ENCODE measurements around the gene SDCCAG8. TPM values are rescaled to one million over a fixed set of nuclear protein-coding genes. Genes with fewer than 3 reads are reported as not detected.

Gene SDCCAG8
- total RNA-seq, 2 donors from 2014 or later = 18.4 to 18.8 TPM

DNA sequence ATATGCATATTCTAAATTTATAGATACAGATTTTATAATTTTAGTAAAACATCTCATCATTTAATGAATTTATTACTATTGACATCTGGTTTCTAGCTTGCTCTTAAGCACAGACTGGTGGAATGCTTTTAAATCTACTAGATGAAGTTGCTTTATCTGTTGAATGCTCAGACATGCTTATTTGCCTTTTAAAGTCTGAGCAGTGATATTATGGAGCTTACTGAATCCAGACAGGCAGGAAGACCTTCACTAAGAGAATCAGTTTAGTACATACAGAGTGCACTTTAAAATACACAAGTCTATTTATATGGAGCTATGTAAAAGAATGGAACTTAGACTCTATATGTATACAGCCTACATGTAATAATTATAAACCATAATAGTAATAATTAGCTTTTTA lies 16.6 kb downstream of the SDCCAG8 start:
- DNase-seq = no peak
- Histone ChIP-seq H3K4me3 (no peak overlapping the region), H3K27me3 (no peaks in the 10 kb centered on the region), H3K36me3 (no peaks in the 10 kb centered on the region), H3K27ac (no peak overlapping the region), H3K4me1 (no peaks in the 10 kb centered on the region), H3K9me3 (no peaks in the 10 kb centered on the region), H3K9ac (ENCODE audit: low read depth in 2 of 2, low read length in 2 of 2) (no peak overlapping the region)
- intact Hi-C loops (cut with DNase I) = no loop called here
- TF ChIP-seq, protein P1, sequence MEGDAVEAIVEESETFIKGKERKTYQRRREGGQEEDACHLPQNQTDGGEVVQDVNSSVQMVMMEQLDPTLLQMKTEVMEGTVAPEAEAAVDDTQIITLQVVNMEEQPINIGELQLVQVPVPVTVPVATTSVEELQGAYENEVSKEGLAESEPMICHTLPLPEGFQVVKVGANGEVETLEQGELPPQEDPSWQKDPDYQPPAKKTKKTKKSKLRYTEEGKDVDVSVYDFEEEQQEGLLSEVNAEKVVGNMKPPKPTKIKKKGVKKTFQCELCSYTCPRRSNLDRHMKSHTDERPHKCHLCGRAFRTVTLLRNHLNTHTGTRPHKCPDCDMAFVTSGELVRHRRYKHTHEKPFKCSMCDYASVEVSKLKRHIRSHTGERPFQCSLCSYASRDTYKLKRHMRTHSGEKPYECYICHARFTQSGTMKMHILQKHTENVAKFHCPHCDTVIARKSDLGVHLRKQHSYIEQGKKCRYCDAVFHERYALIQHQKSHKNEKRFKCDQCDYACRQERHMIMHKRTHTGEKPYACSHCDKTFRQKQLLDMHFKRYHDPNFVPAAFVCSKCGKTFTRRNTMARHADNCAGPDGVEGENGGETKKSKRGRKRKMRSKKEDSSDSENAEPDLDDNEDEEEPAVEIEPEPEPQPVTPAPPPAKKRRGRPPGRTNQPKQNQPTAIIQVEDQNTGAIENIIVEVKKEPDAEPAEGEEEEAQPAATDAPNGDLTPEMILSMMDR (IDR thresholded peaks at IDR 0.05) = no peak

DNA sequence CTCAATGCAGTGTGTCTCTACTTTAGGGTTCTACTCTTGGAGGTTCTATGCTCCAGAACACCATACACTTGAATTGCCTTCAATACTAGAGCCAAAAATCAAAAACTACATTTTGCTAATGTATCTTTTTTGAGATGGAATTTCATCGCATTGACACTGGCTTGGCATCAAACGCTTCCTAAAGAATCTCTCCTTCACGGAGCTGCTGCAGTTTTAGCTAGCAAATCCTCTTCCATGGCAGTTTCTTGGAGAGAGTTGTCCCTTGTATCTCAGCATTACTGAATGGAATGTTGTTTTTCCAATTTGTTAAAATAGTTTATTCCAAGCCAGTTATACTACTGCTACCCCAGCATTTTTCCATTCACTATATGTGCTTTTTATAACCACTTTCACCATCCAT lies 17.7 kb downstream of the SDCCAG8 start:
- no peaks in the 10 kb centered on the region for H3K9me3 ChIP-seq
- no peak for DNase-seq
- no peaks in the 10 kb centered on the region for H3K27me3 ChIP-seq
- H3K36me3 ChIP-seq = no peaks in the 10 kb centered on the region
- H3K4me1 ChIP-seq = no peaks in the 10 kb centered on the region
- intact Hi-C loops (cut with DNase I) = no loop called here
- TF ChIP-seq, protein P1 (IDR thresholded peaks at IDR 0.05) = no peak
- no peak overlapping the region for H3K4me3 ChIP-seq
- H3K27ac ChIP-seq = no peak overlapping the region
- no peak overlapping the region for H3K9ac ChIP-seq (ENCODE audit: low read depth in 2 of 2, low read length in 2 of 2)

DNA sequence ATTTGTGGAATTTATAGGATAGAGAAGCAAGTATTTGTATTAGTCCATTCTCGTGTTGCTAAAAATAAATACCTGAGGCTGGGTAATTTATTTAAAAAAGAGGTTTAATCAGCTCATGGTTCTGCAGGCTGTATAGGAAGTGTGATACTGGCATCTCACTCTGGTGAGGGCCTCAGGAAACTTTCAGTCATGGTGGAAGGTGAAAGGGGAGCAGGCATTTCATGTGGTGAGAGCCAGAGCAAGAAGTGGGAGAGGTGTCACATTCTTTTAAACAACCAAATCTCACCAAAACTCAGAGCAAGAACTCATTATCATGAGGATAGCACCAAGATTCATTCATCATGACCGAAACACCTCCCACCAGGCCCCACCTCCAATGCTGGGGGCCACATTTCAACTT lies 18.1 kb downstream of the SDCCAG8 start:
- no peak for DNase-seq
- no peak overlapping the region for H3K9ac ChIP-seq (ENCODE audit: low read depth in 2 of 2, low read length in 2 of 2)
- no peak overlapping the region for H3K27ac ChIP-seq
- no peak overlapping the region for H3K4me3 ChIP-seq
- H3K36me3 ChIP-seq = no peaks in the 10 kb centered on the region
- H3K4me1 ChIP-seq = no peaks in the 10 kb centered on the region
- TF ChIP-seq, protein P1 (IDR thresholded peaks at IDR 0.05) = no peak
- no peaks in the 10 kb centered on the region for H3K27me3 ChIP-seq
- intact Hi-C loops (cut with DNase I) = no loop called here
- no peaks in the 10 kb centered on the region for H3K9me3 ChIP-seq

DNA sequence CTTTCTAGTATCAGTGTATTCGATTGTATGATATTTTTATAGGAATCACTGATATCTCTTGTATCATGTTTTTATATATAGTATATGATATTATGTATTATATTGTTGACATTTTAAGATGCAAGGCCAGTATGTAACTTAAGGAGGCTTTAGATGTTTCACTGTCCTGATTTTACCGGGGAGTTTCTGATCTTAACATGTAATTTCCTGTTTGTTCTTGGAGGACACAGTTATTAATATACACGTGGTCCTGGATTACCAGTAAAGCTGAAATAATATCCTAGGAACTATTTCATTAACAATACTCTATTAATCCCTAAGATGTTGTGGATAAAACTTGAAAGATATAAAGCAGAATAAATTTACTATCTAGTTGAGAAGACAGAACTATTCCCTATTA lies 19.5 kb downstream of the SDCCAG8 start:
- Histone ChIP-seq H3K4me3 (no peak overlapping the region), H3K27ac (no peak overlapping the region), H3K9ac (ENCODE audit: low read depth in 2 of 2, low read length in 2 of 2) (no peak overlapping the region), H3K4me1 (no peaks in the 10 kb centered on the region), H3K9me3 (no peaks in the 10 kb centered on the region), H3K36me3 (no peaks in the 10 kb centered on the region), H3K27me3 (no peaks in the 10 kb centered on the region)
- intact Hi-C loops (cut with DNase I) = no loop called here
- TF ChIP-seq, protein P1 (IDR thresholded peaks at IDR 0.05) = no peak
- no peak for DNase-seq

DNA sequence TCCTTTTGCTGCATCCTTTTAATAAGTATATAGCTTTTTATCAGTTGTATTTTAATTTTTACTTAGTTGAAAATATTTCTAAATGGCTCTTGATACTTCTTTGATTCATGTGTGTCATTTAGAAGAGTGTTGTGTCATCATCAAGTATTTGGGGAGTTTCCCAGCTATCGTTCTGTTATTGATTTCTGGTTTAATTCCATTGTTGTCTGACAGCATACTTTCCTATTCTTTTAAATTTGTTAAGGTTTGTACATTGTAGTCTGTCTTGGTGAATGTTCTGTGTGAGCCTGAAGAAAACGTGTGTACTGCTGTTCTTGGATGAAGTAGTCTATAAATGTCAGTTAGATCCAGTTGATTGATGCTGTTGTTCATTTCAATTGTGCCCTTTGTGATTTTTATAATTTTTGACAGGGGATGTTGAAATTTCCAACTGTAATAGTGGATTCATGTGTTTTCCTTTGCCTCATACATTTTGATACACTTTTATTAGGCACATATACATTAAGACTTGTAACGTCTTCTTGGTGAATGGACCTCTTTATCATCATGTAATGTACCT lies 24.8 kb downstream of the SDCCAG8 start:
- no peak overlapping the region for H3K4me3 ChIP-seq
- H3K27ac ChIP-seq = no peak overlapping the region
- no peak overlapping the region for H3K9ac ChIP-seq (ENCODE audit: low read depth in 2 of 2, low read length in 2 of 2)
- no peaks in the 10 kb centered on the region for H3K27me3 ChIP-seq
- TF ChIP-seq, protein P1 (IDR thresholded peaks at IDR 0.05) = no peak
- no peaks in the 10 kb centered on the region for H3K9me3 ChIP-seq
- intact Hi-C loops (cut with DNase I) = no loop called here
- H3K36me3 ChIP-seq = no peaks in the 10 kb centered on the region
- H3K4me1 ChIP-seq = no peaks in the 10 kb centered on the region
- DNase-seq = no peak
